ENCODE results near the gene SNRNP40.

Gene SNRNP40

GRCh38 chr1:31232689-31233088, 63.9 kb downstream of the SNRNP40 start:
- no peak for DNase-seq

- DNase-seq = no peak
Measured at GRCh38 chr1:31231802-31232201, 64.8 kb downstream of the SNRNP40 start.

GRCh38 chr1:31230378-31230777, 66.2 kb downstream of the SNRNP40 start:
- DNase-seq = no peak

- DNase-seq = no peak
Measured at GRCh38 chr1:31228986-31229385, 67.6 kb downstream of the SNRNP40 start.

GRCh38 chr1:31227891-31228568, 68.6 kb downstream of the SNRNP40 start:
- DNase-seq = peak; percentile 5

- DNase-seq = no peak
Measured at GRCh38 chr1:31224068-31224467, 72.5 kb downstream of the SNRNP40 start.

- DNase-seq = no peak
Measured at GRCh38 chr1:31222176-31222575, 74.4 kb downstream of the SNRNP40 start.

GRCh38 chr1:31221072-31221471, 75.5 kb downstream of the SNRNP40 start:
- no peak for DNase-seq

GRCh38 chr1:31219489-31219888, 77.1 kb downstream of the SNRNP40 start:
- no peak for DNase-seq

- DNase-seq = no peak
Measured at GRCh38 chr1:31218705-31219104, 77.9 kb downstream of the SNRNP40 start.

GRCh38 chr1:31216016-31216415, 80.6 kb downstream of the SNRNP40 start:
- no peak for DNase-seq

- no peak for DNase-seq
Measured at GRCh38 chr1:31215065-31215570, 81.5 kb downstream of the SNRNP40 start.

- DNase-seq = no peak
Measured at GRCh38 chr1:31214316-31215064, 82.1 kb downstream of the SNRNP40 start.

All from right kidney (tissue), 1 donor.